PC-3 (cell line): Measurements from ENCODE around the gene MAPK8. TPM values are rescaled to one million over a fixed set of nuclear protein-coding genes. Genes with fewer than 3 reads are reported as not detected.

Experiments used
- ATAC-seq: fragments of 200-7000 bp; cut with Tn5 transposase; 2 replicates; pipeline ENCODE4 v1.9.1; 2020; ENCODE audit warnings: mild to moderate bottlenecking, moderate library complexity
- BruUV-seq: library from RNA; stranded (reverse); fragments of 400-500 nt; replicated peaks from 2 replicates; lab custom pipeline; 2021; lab: Mats Ljungman, UMichigan
- CTCF ChIA-PET: fragments of 300-600 bp; sonication (Branson Sonifier 250); formaldehyde crosslinking; loops from one replicate; lab custom pipeline; 2022; ENCODE audit warnings: antibody characterized with exemption; lab: Charles Lee
- POLR2A ChIA-PET: fragments of 300-600 bp; sonication (Branson Sonifier 250); formaldehyde crosslinking; loops from one replicate; lab custom pipeline; 2022; ENCODE audit warnings: antibody characterized with exemption; ENCODE audit not compliant: unreplicated experiment; lab: Charles Lee
- DNase-seq: peaks from one replicate; pipeline ENCODE4 v3.0.0-alpha.2; 2015
- H2AFZ ChIP-seq: fragments of 300-600 bp; sonication (generic); 2 replicates; pipeline ENCODE4 v1.6.0; 2016; ENCODE audit warnings: antibody characterized with exemption, low read length
- H3F3A ChIP-seq: fragments of 300-600 bp; sonication (generic); one replicate; pipeline ENCODE4 v1.6.0; 2017; ENCODE audit warnings: antibody characterized with exemption, low read length, control low read depth, mild to moderate bottlenecking; ENCODE audit not compliant: unreplicated experiment
- H3K27ac ChIP-seq: fragments of 300-600 bp; sonication (generic); 2 replicates; pipeline ENCODE4 v1.5.1; 2016; ENCODE audit warnings: mild to moderate bottlenecking, low read length
- H3K27me3 ChIP-seq: fragments of 300-600 bp; sonication (generic); 2 replicates; pipeline ENCODE4 v1.6.1; 2016; ENCODE audit warnings: low read length, mixed read lengths
- H3K36me3 ChIP-seq: fragments of 300-600 bp; sonication (generic); 2 replicates; pipeline ENCODE4 v1.6.1; 2016; ENCODE audit warnings: low read depth, mixed run types, low read length, mixed read lengths
- H3K4me1 ChIP-seq: fragments of 300-600 bp; sonication (generic); 2 replicates; pipeline ENCODE4 v1.5.1; 2016; ENCODE audit warnings: low read length; ENCODE audit not compliant: insufficient read depth
- H3K4me2 ChIP-seq: fragments of 300-600 bp; sonication (generic); 2 replicates; pipeline ENCODE4 v1.6.0; 2016; ENCODE audit warnings: low read length
- H3K4me3 ChIP-seq: fragments of 300-600 bp; sonication (generic); 2 replicates; pipeline ENCODE4 v1.5.1; 2016; ENCODE audit warnings: mild to moderate bottlenecking, low read length, mixed read lengths
- H3K79me2 ChIP-seq: fragments of 300-600 bp; sonication (generic); 2 replicates; pipeline ENCODE4 v1.6.1; 2017; ENCODE audit warnings: low read length, mixed read lengths
- H3K9ac ChIP-seq: fragments of 300-600 bp; sonication (generic); 2 replicates; pipeline ENCODE4 v1.6.0; 2016; ENCODE audit warnings: mild to moderate bottlenecking, low read length
- H3K9me2 ChIP-seq: fragments of 300-600 bp; sonication (generic); replicated peaks from 2 replicates; pipeline ENCODE4 v1.6.1; 2016; ENCODE audit warnings: mixed run types, low read length, mixed read lengths
- H3K9me3 ChIP-seq: fragments of 300-600 bp; sonication (generic); 2 replicates; pipeline ENCODE4 v1.6.1; 2016; ENCODE audit warnings: low read length, mixed read lengths
- H4K20me1 ChIP-seq: fragments of 300-600 bp; sonication (generic); 2 replicates; pipeline ENCODE4 v1.6.1; 2016; ENCODE audit warnings: low read length, mixed read lengths
- CTCF ChIP-seq: fragments of 300-600 bp; sonication (generic); conservative IDR thresholded peaks from 2 replicates; pipeline ENCODE4 v1.5.1; 2017; ENCODE audit warnings: antibody characterized with exemption, low read depth, mild to moderate bottlenecking, low read length
- EZH2 ChIP-seq: fragments of 300-600 bp; sonication (generic); IDR thresholded peaks from one replicate; pipeline ENCODE4 v1.6.1; 2017; ENCODE audit warnings: antibody characterized with exemption, mild to moderate bottlenecking, low read length; ENCODE audit not compliant: unreplicated experiment
- EZH2phosphoT487 ChIP-seq: fragments of 300-600 bp; sonication (generic); IDR thresholded peaks from 2 replicates; pipeline ENCODE4 v1.6.1; 2018; ENCODE audit warnings: mild to moderate bottlenecking, antibody characterized with exemption, low read length, borderline replicate concordance
- intact Hi-C: fragments of 100-400 bp; cut with micrococcal nuclease; formaldehyde crosslinking; loops from 2 replicates; pipeline ENCODE4 v1.9.0; 2023
- total RNA-seq: library from RNA; depleted of rRNA; stranded (reverse); fragments of >200 nt; gene quantifications from 2 replicates; pipeline ENCODE4 v1.2.3, GENCODE V29; 2014

Gene MAPK8
- total RNA-seq, 1 experiment from 2014 or later: 26.6 TPM

- intact Hi-C loops: no loop called here
- no peak for ATAC-seq
These were observed 149.9 kb downstream of the MAPK8 start for GRCh38 chr10:48456361-48456804.

GRCh38 chr10:48456808-48457761 lies 150.6 kb downstream of the MAPK8 start:
- no peaks in the 10 kb centered on the region for H3K9me3 ChIP-seq
- H3K4me1 ChIP-seq: no peaks in the 10 kb centered on the region
- no peak overlapping the region for H3K9ac ChIP-seq
- DNase-seq: no peak
- BruUV-seq: no TSS peak
- H3K4me3 ChIP-seq: no peak overlapping the region
- no peaks in the 10 kb centered on the region for H3K36me3 ChIP-seq
- H4K20me1 ChIP-seq: no peaks in the 10 kb centered on the region
- H3F3A ChIP-seq: no peaks in the 10 kb centered on the region
- ChIA-PET CTCF (no interaction called here), POLR2A (no interaction called here)
- H3K27me3 ChIP-seq: no peaks in the 10 kb centered on the region
- H3K4me2 ChIP-seq: no peak overlapping the region
- intact Hi-C loops: no loop called here
- no peak overlapping the region for H3K27ac ChIP-seq
- no peaks in the 10 kb centered on the region for H3K9me2 ChIP-seq
- H2AFZ ChIP-seq: no peak overlapping the region
- no peak for ATAC-seq
- TF ChIP-seq CTCF: no peak
- no peaks in the 10 kb centered on the region for H3K79me2 ChIP-seq

More at GRCh38 chr10:48456361-48456804, 149.9 kb downstream of the MAPK8 start:
- Histone ChIP-seq H3K4me3 (no peak overlapping the region), H3K79me2 (no peaks in the 10 kb centered on the region), H3F3A (no peaks in the 10 kb centered on the region), H3K27me3 (no peaks in the 10 kb centered on the region), H3K4me2 (no peak overlapping the region), H3K9ac (no peak overlapping the region), H3K27ac (no peak overlapping the region), H3K9me3 (no peaks in the 10 kb centered on the region), H4K20me1 (no peaks in the 10 kb centered on the region), H3K4me1 (no peaks in the 10 kb centered on the region), H2AFZ (no peak overlapping the region), H3K36me3 (no peaks in the 10 kb centered on the region), H3K9me2 (no peaks in the 10 kb centered on the region)
- DNase-seq: no peak
- POLR2A ChIA-PET: no interaction called here
- no TSS peak for BruUV-seq
- CTCF ChIA-PET: no interaction called here
- TF ChIP-seq EZH2 (no peak), CTCF (no peak), EZH2phosphoT487 (no peak)
